Gastrocnemius medialis (tissue), 4 donors: ENCODE results near the gene FCGBP. TPM values are rescaled to one million over a fixed set of nuclear protein-coding genes. Genes with fewer than 3 reads are reported as not detected.

Source experiments
- ATAC-seq, 2 donors: fragments of 150-250 bp; one replicate each; pipeline ENCODE4 v1.9.1; 2016
- DNase-seq, 2 donors: peaks; one replicate each; pipeline ENCODE4 v3.0.0-alpha.2; 2019
- H3K27ac ChIP-seq, 4 donors: fragments of 200-600 bp; sonication (generic); 1 replicate in 1 of 4; 2 replicates in 3 of 4; pipeline ENCODE4 v1.5.1; 2016 to 2018; ENCODE audit warnings: mild to moderate bottlenecking in 2 of 4, moderate library complexity in 1 of 4
- H3K27me3 ChIP-seq, 3 donors: fragments of 200-600 bp; sonication (generic) in 2 of 3; 1 replicate in 1 of 3; 2 replicates in 2 of 3; pipeline versions ENCODE4 v1.5.1 to v1.6.0; 2016 to 2019; ENCODE audit warnings: mild to moderate bottlenecking in 1 of 3, moderate library complexity in 1 of 3
- H3K36me3 ChIP-seq, 2 donors: fragments of 200-600 bp; sonication (generic) in 1 of 2; one replicate each; pipeline ENCODE4 v1.5.1; 2017 to 2018
- H3K4me1 ChIP-seq, 2 donors: fragments of 200-600 bp; sonication (generic) in 1 of 2; one replicate each; pipeline ENCODE4 v1.5.1; 2016 to 2017; ENCODE audit warnings: mild to moderate bottlenecking in 2 of 2
- H3K4me3 ChIP-seq, 4 donors: fragments of 200-600 bp; sonication (generic) in 3 of 4; 1 replicate in 1 of 4; 2 replicates in 3 of 4; pipeline ENCODE4 v1.5.1; 2016 to 2019; ENCODE audit warnings: mild to moderate bottlenecking in 2 of 4
- H3K9me3 ChIP-seq, 3 donors: fragments of 200-600 bp; sonication (generic) in 2 of 3; 1 replicate in 1 of 3; 2 replicates in 2 of 3; pipeline ENCODE4 v1.5.1; 2016 to 2019
- CTCF ChIP-seq, 5 experiments: fragments of 450-650 bp in 3 of 5; fragments of 200-600 bp in 2 of 5; sonication (generic) in 2 of 5; IDR thresholded peaks in 4 of 5; conservative IDR thresholded peaks in 1 of 5; 1 replicate in 4 of 5; 2 replicates in 1 of 5; pipeline ENCODE4 v1.5.1; 2016 to 2019; ENCODE audit warnings: antibody characterized with exemption in 5 of 5, mild to moderate bottlenecking in 3 of 5, moderate library complexity in 3 of 5
- POLR2A ChIP-seq, 2 donors: fragments of 450-650 bp; IDR thresholded peaks; one replicate each; pipeline ENCODE4 v1.6.1; 2017; ENCODE audit warnings: antibody characterized with exemption in 2 of 2, mild to moderate bottlenecking in 2 of 2, moderate library complexity in 2 of 2
- in situ Hi-C, 4 donors: fragments of 200-750 bp; cut with MboI; loops; one replicate each; pipeline versions ENCODE4 v1.15.0 to v1.8.0; 2017; ENCODE audit warnings: low sequenced_read_pairs in 4 of 4
- intact Hi-C: fragments of 100-400 bp; cut with DNase I; formaldehyde crosslinking; loops from one replicate; pipeline ENCODE4 v1.15.1; 2023; ENCODE audit warnings: low total_unique reads
- total RNA-seq, 4 donors: library from RNA; depleted of rRNA; stranded (reverse); fragments of >200 nt; gene quantifications; one replicate each; pipeline versions ENCODE4 v1.1.0 to v1.2.3, GENCODE V29; 2016

The FCGBP gene
- total RNA-seq, 4 donors from 2014 or later, result 2.2 to 11.2 (median 7.2) TPM

- no peak overlapping the region for H3K27ac ChIP-seq
- H3K36me3 ChIP-seq, result no peaks in the 10 kb centered on the region
- intact Hi-C loops, result no loop called here
- in situ Hi-C loops, result no loop called here
- ATAC-seq (no peak), DNase-seq (no peak)
- TF ChIP-seq POLR2A (IDR thresholded peaks at IDR 0.05), result no peak
- no peak for TF ChIP-seq CTCF (IDR thresholded peaks at IDR 0.05 in 4 of 5, conservative IDR thresholded peaks at IDR 0.05 in 1 of 5)
- no peak overlapping the region for H3K4me3 ChIP-seq
- H3K27me3 ChIP-seq, result no peaks in the 10 kb centered on the region
- no peaks in the 10 kb centered on the region for H3K4me1 ChIP-seq
- H3K9me3 ChIP-seq, result no peaks in the 10 kb centered on the region
Measured at GRCh38 chr19:39926170-39926760, 8.2 kb downstream of the FCGBP start.

GRCh38 chr19:39924952-39925351, 9.5 kb downstream of the FCGBP start:
- H3K4me1 ChIP-seq, result no peaks in the 10 kb centered on the region
- in situ Hi-C loops (no loop called here), intact Hi-C loops (no loop called here)
- no peak overlapping the region for H3K27ac ChIP-seq
- no peaks in the 10 kb centered on the region for H3K9me3 ChIP-seq
- DNase-seq (no peak), ATAC-seq (no peak)
- H3K27me3 ChIP-seq, result no peaks in the 10 kb centered on the region
- no peaks in the 10 kb centered on the region for H3K36me3 ChIP-seq
- TF ChIP-seq POLR2A (IDR thresholded peaks at IDR 0.05), result no peak
- TF ChIP-seq CTCF (IDR thresholded peaks at IDR 0.05 in 4 of 5, conservative IDR thresholded peaks at IDR 0.05 in 1 of 5), result no peak
- no peak overlapping the region for H3K4me3 ChIP-seq

GRCh38 chr19:39924389-39924788, 10.0 kb downstream of the FCGBP start:
- intact Hi-C loops (no loop called here), in situ Hi-C loops (no loop called here)
- DNase-seq, result no peak
- TF ChIP-seq POLR2A (IDR thresholded peaks at IDR 0.05) (no peak), CTCF (IDR thresholded peaks at IDR 0.05 in 4 of 5, conservative IDR thresholded peaks at IDR 0.05 in 1 of 5) (no peak)
- H3K4me1 ChIP-seq, result no peaks in the 10 kb centered on the region
- no peaks in the 10 kb centered on the region for H3K27me3 ChIP-seq
- no peaks in the 10 kb centered on the region for H3K36me3 ChIP-seq
- no peak overlapping the region for H3K27ac ChIP-seq
- no peak overlapping the region for H3K4me3 ChIP-seq
- ATAC-seq, result no peak
- H3K9me3 ChIP-seq, result no peaks in the 10 kb centered on the region

- Histone ChIP-seq H3K27me3 (no peaks in the 10 kb centered on the region), H3K27ac (no peak overlapping the region), H3K4me3 (no peak overlapping the region), H3K36me3 (no peaks in the 10 kb centered on the region), H3K4me1 (no peaks in the 10 kb centered on the region), H3K9me3 (no peaks in the 10 kb centered on the region)
- DNase-seq, result no peak
- no peak for TF ChIP-seq CTCF (IDR thresholded peaks at IDR 0.05 in 4 of 5, conservative IDR thresholded peaks at IDR 0.05 in 1 of 5)
- TF ChIP-seq POLR2A (IDR thresholded peaks at IDR 0.05), result no peak
- intact Hi-C loops, result no loop called here
- ATAC-seq, result no peak
- in situ Hi-C loops, result no loop called here
Measured at GRCh38 chr19:39923862-39924261, 10.6 kb downstream of the FCGBP start.

GRCh38 chr19:39919976-39920375, 14.5 kb downstream of the FCGBP start:
- TF ChIP-seq POLR2A (IDR thresholded peaks at IDR 0.05) (no peak), CTCF (IDR thresholded peaks at IDR 0.05 in 4 of 5, conservative IDR thresholded peaks at IDR 0.05 in 1 of 5) (no peak)
- H3K4me1 ChIP-seq, result no peaks in the 10 kb centered on the region
- no peak overlapping the region for H3K27ac ChIP-seq
- peaks cover 16 to 19% (median 18%) of the 10 kb centered on the region in 3 donors for H3K27me3 ChIP-seq
- no peaks in the 10 kb centered on the region for H3K36me3 ChIP-seq
- intact Hi-C loops, result no loop called here
- ATAC-seq (no peak), DNase-seq (no peak)
- H3K9me3 ChIP-seq, result no peaks in the 10 kb centered on the region
- in situ Hi-C loops, result no loop called here
- no peak overlapping the region for H3K4me3 ChIP-seq
